CD4-positive, alpha-beta T cell (primary cell): Measurements from ENCODE around the gene ARRDC3. TPM values are rescaled to one million over a fixed set of nuclear protein-coding genes. Genes with fewer than 3 reads are reported as not detected.

Experiments used
- ATAC-seq: fragments of 200-7000 bp; cut with Tn5 transposase; one replicate; pipeline ENCODE4 v1.10.0; 2022; ENCODE audit warnings: mild to moderate bottlenecking; ENCODE audit not compliant: poor library complexity
- CTCF ChIA-PET: fragments of 350-600 bp; sonication (Branson Sonifier 250); formaldehyde crosslinking; loops from one replicate; lab custom pipeline; 2021; ENCODE audit warnings: antibody characterized with exemption, inconsistent platforms; lab: Charles Lee
- POLR2A ChIA-PET: fragments of 350-600 bp; sonication (Branson Sonifier 250); formaldehyde crosslinking; loops from one replicate; lab custom pipeline; 2021; ENCODE audit warnings: antibody characterized with exemption, inconsistent platforms; lab: Charles Lee
- DNase-seq, 14 experiments: peaks; one replicate each; pipeline ENCODE4 v3.0.0-alpha.2; 2013 to 2020; ENCODE audit warnings: mixed read lengths in 2 of 14
- H3K27ac ChIP-seq, 2 donors: one replicate each; pipeline versions ENCODE4 v1.5.1 to v1.7.0; 2013; ENCODE audit warnings: low read length in 2 of 2, low read depth in 1 of 2, mild to moderate bottlenecking in 1 of 2
- H3K27me3 ChIP-seq, 2 experiments: 1 replicate in 1 of 2; 2 replicates in 1 of 2; pipeline versions ENCODE4 v1.6.1 to v1.7.0; 2013; ENCODE audit warnings: low read length in 2 of 2, control low read depth in 1 of 2, mild to moderate bottlenecking in 1 of 2, moderate library complexity in 1 of 2; ENCODE audit not compliant: insufficient read depth in 2 of 2, control insufficient read depth in 1 of 2
- H3K36me3 ChIP-seq: one replicate; pipeline ENCODE4 v1.6.1; 2013; ENCODE audit warnings: low read length, control low read depth; ENCODE audit not compliant: insufficient read depth
- H3K4me1 ChIP-seq: one replicate; pipeline ENCODE4 v1.6.1; 2013; ENCODE audit warnings: low read length, control low read depth; ENCODE audit not compliant: insufficient read depth
- H3K4me3 ChIP-seq: one replicate; pipeline ENCODE4 v1.5.1; 2013; ENCODE audit warnings: mild to moderate bottlenecking, low read length, moderate library complexity
- H3K9me3 ChIP-seq, 2 experiments: 1 replicate in 1 of 2; 2 replicates in 1 of 2; pipeline versions ENCODE4 v1.6.1 to v1.7.0; 2013; ENCODE audit warnings: low read length in 2 of 2, mild to moderate bottlenecking in 2 of 2, control low read depth in 1 of 2, moderate library complexity in 1 of 2; ENCODE audit not compliant: control insufficient read depth in 1 of 2, insufficient read depth in 1 of 2
- H3K27ac Mint-ChIP-seq: one replicate; pipeline ENCODE4 v1.8.0; 2020; ENCODE audit warnings: mixed read lengths
- H3K27me3 Mint-ChIP-seq: one replicate; pipeline ENCODE4 v1.8.0; 2021; ENCODE audit warnings: mixed read lengths
- H3K36me3 Mint-ChIP-seq: one replicate; pipeline ENCODE4 v1.8.0; 2021; ENCODE audit warnings: low read depth, mixed read lengths
- H3K4me1 Mint-ChIP-seq: one replicate; pipeline ENCODE4 v1.8.0; 2021; ENCODE audit warnings: low read depth, mixed read lengths
- H3K4me3 Mint-ChIP-seq: one replicate; pipeline ENCODE4 v1.8.0; 2020; ENCODE audit warnings: mild to moderate bottlenecking, mixed read lengths
- H3K9me3 Mint-ChIP-seq: one replicate; pipeline ENCODE4 v1.8.0; 2020; ENCODE audit warnings: mixed read lengths
- CTCF ChIP-seq: fragments of 200-600 bp; IDR thresholded peaks from one replicate; pipeline ENCODE4 v1.8.0; 2022; ENCODE audit warnings: antibody characterized with exemption, mild to moderate bottlenecking
- intact Hi-C, 2 experiments: fragments of 100-400 bp; cut with DNase I in 1 of 2; cut with micrococcal nuclease in 1 of 2; formaldehyde crosslinking; loops; one replicate each; pipeline versions ENCODE4 v1.15.1 to v1.9.0; 2023 to 2025; cut with DNase I, micrococcal nuclease
- polyA plus RNA-seq, 2 donors: library from polyadenylated mRNA; unstranded; fragments of 120-200 nt; gene quantifications; one replicate each; pipeline ENCODE4 v1.2.1, GENCODE V29; 2013
- total RNA-seq, 174 experiments: library from RNA in 2 of 174; stranded (reverse) in 2 of 174; gene quantifications; one replicate each; pipeline ENCODE4 v1.2.3 and lab custom pipeline; 2021 to 2026

Gene ARRDC3, protein sequence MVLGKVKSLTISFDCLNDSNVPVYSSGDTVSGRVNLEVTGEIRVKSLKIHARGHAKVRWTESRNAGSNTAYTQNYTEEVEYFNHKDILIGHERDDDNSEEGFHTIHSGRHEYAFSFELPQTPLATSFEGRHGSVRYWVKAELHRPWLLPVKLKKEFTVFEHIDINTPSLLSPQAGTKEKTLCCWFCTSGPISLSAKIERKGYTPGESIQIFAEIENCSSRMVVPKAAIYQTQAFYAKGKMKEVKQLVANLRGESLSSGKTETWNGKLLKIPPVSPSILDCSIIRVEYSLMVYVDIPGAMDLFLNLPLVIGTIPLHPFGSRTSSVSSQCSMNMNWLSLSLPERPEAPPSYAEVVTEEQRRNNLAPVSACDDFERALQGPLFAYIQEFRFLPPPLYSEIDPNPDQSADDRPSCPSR
- total RNA-seq, result 100 to 1,000 TPM; 273 to 284 TPM
- polyA plus RNA-seq (2013, experiment 1 of 2), result 52.1 TPM
- polyA plus RNA-seq (2013, experiment 2 of 2), result 168 TPM
- total RNA-seq (lab: John Stamatoyannopoulos, UW), result 15.0 to 890 (median 244) reads per million in 172 experiments

DNA sequence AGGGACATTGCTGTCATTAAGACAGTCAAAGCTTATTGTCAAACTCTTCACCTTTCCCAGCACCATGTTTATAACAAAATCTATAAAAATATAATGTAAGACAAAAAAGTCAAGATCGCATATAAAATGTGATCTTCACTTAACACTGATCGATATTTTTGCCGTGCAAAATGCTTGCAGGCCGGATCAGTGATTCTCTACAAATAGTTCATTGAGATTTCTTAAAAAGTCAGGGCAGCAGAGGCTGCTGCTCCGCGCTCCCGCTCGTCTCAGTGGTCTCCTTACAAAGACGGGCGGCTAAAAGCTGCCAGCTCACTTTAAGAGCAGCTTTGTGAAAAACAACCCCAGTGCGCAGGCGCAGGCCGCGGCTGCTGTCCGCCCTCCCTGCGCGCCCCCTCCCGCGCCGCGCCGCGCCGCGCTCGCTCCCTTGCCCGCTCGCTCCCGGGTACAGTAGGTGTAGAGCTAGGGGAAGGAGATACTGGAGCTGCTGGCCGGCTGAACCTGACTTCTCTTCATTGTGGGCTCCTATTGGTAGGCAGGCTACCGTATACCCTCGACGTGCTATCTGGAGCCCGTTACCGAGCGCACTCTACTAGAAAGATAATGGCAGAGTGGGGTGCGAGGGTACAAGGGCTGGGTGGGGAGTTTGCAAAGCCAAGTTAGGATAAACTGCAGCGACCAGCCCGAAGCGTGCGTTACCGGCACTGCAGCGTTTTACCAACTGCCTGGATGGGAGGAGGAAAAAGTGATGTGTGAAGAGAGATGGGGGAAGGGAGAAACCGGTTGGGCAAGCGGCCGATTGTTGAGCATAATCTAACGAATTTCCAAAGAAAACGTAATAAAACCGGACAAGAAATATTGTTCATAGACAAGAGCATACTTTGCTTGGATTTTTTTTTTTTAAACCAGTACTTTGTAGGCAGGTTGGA, at the start of gene ARRDC3:
Gene ARRDC3 (minus strand): TSS at position 291 of the 929 bp plus-strand sequence. CDS start 225 bp downstream, at position 66.
- no peaks in the 10 kb centered on the region for H3K9me3 Mint-ChIP-seq
- ChIA-PET CTCF (interaction anchor here (0.8 to 4.4 kb wide), 7 partner anchors 26 to 162 kb away, joined by 3 to 74 read pairs (median 14); no protein-coding TSS in a partner anchor), POLR2A (interaction anchor here (0.6 to 6.3 kb wide), 40 partner anchors 11 to 983 kb away, joined by 3 to 151 read pairs (median 6); partner anchors contain the start of genes CETN3, LYSMD3, MBLAC2 and POLR3G)
- Histone ChIP-seq H3K27me3 (no peaks in the 10 kb centered on the region), H3K4me1 (peaks cover 7% of the 10 kb centered on the region), H3K4me3 (peak within 1 kb of the TSS; percentile 91), H3K9me3 (no peaks in the 10 kb centered on the region), H3K36me3 (peaks cover 6% of the 10 kb centered on the region), H3K27ac (peak within 1 kb of the TSS; percentile 97 to 100)
- H3K27ac Mint-ChIP-seq, result peak within 1 kb of the TSS; percentile 99
- no peaks in the 10 kb centered on the region for H3K27me3 Mint-ChIP-seq
- H3K36me3 Mint-ChIP-seq, result peaks cover 52% of the 10 kb centered on the region
- intact Hi-C loops, result loop anchor here (2.0 to 10.0 kb wide), 4 partner anchors 102 to 968 kb away; partner anchors contain the start of gene LYSMD3 (in 2 of the 2)
- DNase-seq (peak; percentile 93 to 99 (median 98)), ATAC-seq (peak; percentile 33)
- peak within 1 kb of the TSS; percentile 93 for H3K4me3 Mint-ChIP-seq
- TF ChIP-seq CTCF, result no peak
- peaks cover 30% of the 10 kb centered on the region for H3K4me1 Mint-ChIP-seq

- H3K4me3 ChIP-seq, result no peak overlapping the region
- Mint-ChIP-seq H3K27ac (no peak overlapping the region), H3K4me1 (peaks cover 26% of the 10 kb centered on the region), H3K27me3 (no peaks in the 10 kb centered on the region), H3K9me3 (peaks cover 5% of the 10 kb centered on the region), H3K36me3 (no peaks in the 10 kb centered on the region), H3K4me3 (no peak overlapping the region)
- TF ChIP-seq CTCF, result no peak
- no peaks in the 10 kb centered on the region for H3K9me3 ChIP-seq
- no peak for ATAC-seq
- H3K27ac ChIP-seq, result no peak overlapping the region
- CTCF ChIA-PET, result interaction anchor here (2.5 kb wide), 1 partner anchor 11 kb away, joined by 7 read pairs; no protein-coding TSS in a partner anchor
- no peaks in the 10 kb centered on the region for H3K36me3 ChIP-seq
- intact Hi-C loops, result no loop called here
- DNase-seq, result no peak
- POLR2A ChIA-PET, result interaction anchor here (1.2 kb wide), 1 partner anchor 9 kb away, joined by 4 read pairs; no protein-coding TSS in a partner anchor
- H3K27me3 ChIP-seq, result no peaks in the 10 kb centered on the region
- H3K4me1 ChIP-seq, result peaks cover 8% of the 10 kb centered on the region
Measured at GRCh38 chr5:91430949-91431348, 47.8 kb upstream of the ARRDC3 start.
